ENCODE data around the gene C5AR1. TPM values are rescaled to one million over a fixed set of nuclear protein-coding genes. Genes with fewer than 3 reads are reported as not detected.

C5AR1 gene
- total and polyA plus RNA-seq, 8 donors: 0.45 to 15.2 (median 2.9) TPM

- WGBS, 5 donors: 74 to 91% (median 79%) methylated on average over 1 of the region's 1 CpG
- DNase-seq: no peak
These were observed 12.0 kb downstream of the C5AR1 start for GRCh38 chr19:47321630-47322029.

GRCh38 chr19:47322058-47322457, 12.4 kb downstream of the C5AR1 start:
- Histone ChIP-seq H3K27me3 (peaks cover 0 to 57% (median 0%) of the 10 kb centered on the region in 3 donors), H3K9me3 (peaks cover 0 to 6% (median 0%) of the 10 kb centered on the region in 4 donors), H3K4me1 (no peaks in the 10 kb centered on the region), H3K4me3 (no peak overlapping the region), H3K36me3 (peaks cover 0 to 12% (median 0%) of the 10 kb centered on the region in 4 donors), H3K27ac (peak overlapping the region in 1 of 5 donors; percentile 20)
- WGBS, 5 donors: 59 to 82% (median 72%) methylated on average over 2 of the region's 2 CpGs
- intact Hi-C loops (cut with DNase I; ENCODE audit: low total_unique reads): loop anchor here (10.0 kb wide), 1 partner anchor 83 kb away; no protein-coding TSS in a partner anchor
- no peak for DNase-seq
- TF ChIP-seq POLR2A (IDR thresholded peaks at IDR 0.05) (no peak), EP300 (IDR thresholded peaks at IDR 0.05) (no peak), CTCF (IDR thresholded peaks at IDR 0.05) (no peak), POLR2AphosphoS5 (IDR thresholded peaks at IDR 0.05) (no peak)

More at GRCh38 chr19:47321630-47322029, 12.0 kb downstream of the C5AR1 start:
- peaks cover 0 to 12% (median 0%) of the 10 kb centered on the region in 4 donors for H3K36me3 ChIP-seq
- TF ChIP-seq CTCF (IDR thresholded peaks at IDR 0.05) (no peak), EP300 (IDR thresholded peaks at IDR 0.05) (no peak), POLR2AphosphoS5 (IDR thresholded peaks at IDR 0.05) (no peak), POLR2A (IDR thresholded peaks at IDR 0.05) (no peak)
- H3K9me3 ChIP-seq: peaks cover 0 to 6% (median 0%) of the 10 kb centered on the region in 4 donors
- H3K27ac ChIP-seq: peak overlapping the region in 1 of 5 donors; percentile 20
- H3K4me3 ChIP-seq: no peak overlapping the region
- peaks cover 0 to 61% (median 0%) of the 10 kb centered on the region in 3 donors for H3K27me3 ChIP-seq
- intact Hi-C loops (cut with DNase I; ENCODE audit: low total_unique reads): loop anchor here (10.0 kb wide), 1 partner anchor 83 kb away; no protein-coding TSS in a partner anchor
- no peaks in the 10 kb centered on the region for H3K4me1 ChIP-seq

GRCh38 chr19:47323409-47323808, 13.7 kb downstream of the C5AR1 start:
- Histone ChIP-seq H3K9me3 (peaks cover 0 to 6% (median 0%) of the 10 kb centered on the region in 4 donors), H3K27me3 (peaks cover 0 to 47% (median 0%) of the 10 kb centered on the region in 3 donors), H3K4me1 (no peaks in the 10 kb centered on the region), H3K27ac (peak overlapping the region in 2 of 5 donors; percentile 50 to 65), H3K36me3 (peaks cover 0 to 12% (median 0%) of the 10 kb centered on the region in 4 donors), H3K4me3 (no peak overlapping the region)
- 73 to 79% (median 74%) methylated on average over 8 of the region's 8 CpGs for WGBS, 5 donors
- no peak for DNase-seq
- TF ChIP-seq CTCF (IDR thresholded peaks at IDR 0.05) (no peak), EP300 (IDR thresholded peaks at IDR 0.05) (no peak), POLR2AphosphoS5 (IDR thresholded peaks at IDR 0.05) (no peak), POLR2A (IDR thresholded peaks at IDR 0.05) (no peak)
- intact Hi-C loops (cut with DNase I; ENCODE audit: low total_unique reads): loop anchor here (10.0 kb wide), 1 partner anchor 81 kb away; no protein-coding TSS in a partner anchor

GRCh38 chr19:47323872-47324271, 14.2 kb downstream of the C5AR1 start:
- Histone ChIP-seq H3K27me3 (peaks cover 0 to 47% (median 0%) of the 10 kb centered on the region in 3 donors), H3K36me3 (peaks cover 0 to 12% (median 0%) of the 10 kb centered on the region in 4 donors), H3K9me3 (peaks cover 0 to 6% (median 0%) of the 10 kb centered on the region in 4 donors), H3K4me1 (no peaks in the 10 kb centered on the region), H3K4me3 (no peak overlapping the region), H3K27ac (peak overlapping the region in 3 of 5 donors; percentile 29 to 65 (median 50))
- intact Hi-C loops (cut with DNase I; ENCODE audit: low total_unique reads): loop anchor here (10.0 kb wide), 1 partner anchor 81 kb away; no protein-coding TSS in a partner anchor
- TF ChIP-seq CTCF (IDR thresholded peaks at IDR 0.05) (no peak), POLR2A (IDR thresholded peaks at IDR 0.05) (no peak), EP300 (IDR thresholded peaks at IDR 0.05) (no peak), POLR2AphosphoS5 (IDR thresholded peaks at IDR 0.05) (no peak)
- no peak for DNase-seq
- WGBS, 5 donors: 80 to 84% (median 84%) methylated on average over 12 of the region's 12 CpGs

All from stomach (tissue), 9 donors.